GM12864 (cell line): ENCODE results near the gene FKBP14.
A peak's percentile ranks its signal among the peaks of the same experiment; 100 is the strongest.
"Not testable (repeated sequence)": the region's sequence is repeated elsewhere in the genome, so short reads cannot be mapped to it uniquely, and the experiment has no call there.

Experiments used
- DNase-seq: peaks from one replicate; pipeline ENCODE4 v3.0.0-alpha.2; 2011; ENCODE audit warnings: low read depth
- H3K4me3 ChIP-seq: 2 replicates; pipeline ENCODE4 v1.5.1; 2011; ENCODE audit warnings: mild to moderate bottlenecking, low read depth, low read length, control low read depth
- CTCF ChIP-seq: IDR thresholded peaks from 2 replicates; pipeline ENCODE4 v1.5.1; 2011; ENCODE audit warnings: low read depth, mild to moderate bottlenecking, moderate library complexity, low read length, control low read depth, inconsistent platforms; ENCODE audit errors: missing control alignments

The FKBP14 gene

GRCh38 chr7:30066687-30067086 lies 40.2 kb upstream of the FKBP14 start:
- no peak for DNase-seq
- H3K4me3 ChIP-seq, result no peak overlapping the region
- no peak for TF ChIP-seq CTCF

GRCh38 chr7:30065746-30066145 lies 39.2 kb upstream of the FKBP14 start:
- no peak for TF ChIP-seq CTCF
- no peak overlapping the region for H3K4me3 ChIP-seq
- DNase-seq, result no peak

GRCh38 chr7:30062587-30062986 lies 36.1 kb upstream of the FKBP14 start:
- no peak overlapping the region for H3K4me3 ChIP-seq
- DNase-seq, result peak; percentile 10
- peak; percentile 63 for TF ChIP-seq CTCF

GRCh38 chr7:30061786-30062185 lies 35.3 kb upstream of the FKBP14 start:
- H3K4me3 ChIP-seq, result not testable (repeated sequence)
- peak; percentile 13 for DNase-seq
- peak; percentile 55 for TF ChIP-seq CTCF

GRCh38 chr7:30057741-30058140 lies 31.2 kb upstream of the FKBP14 start:
- no peak for DNase-seq
- no peak overlapping the region for H3K4me3 ChIP-seq
- TF ChIP-seq CTCF, result no peak

GRCh38 chr7:30053068-30053467 lies 26.6 kb upstream of the FKBP14 start:
- no peak for DNase-seq
- no peak overlapping the region for H3K4me3 ChIP-seq
- no peak for TF ChIP-seq CTCF

- DNase-seq, result no peak
- no peak for TF ChIP-seq CTCF
- H3K4me3 ChIP-seq, result no peak overlapping the region
Observed at GRCh38 chr7:30049173-30049572, 22.7 kb upstream of the FKBP14 start.
